ENCODE results near the gene AURKAIP1.
"Not testable (repeated sequence)": the region's sequence is repeated elsewhere in the genome, so short reads cannot be mapped to it uniquely, and the experiment has no call there.

The AURKAIP1 gene

DNA sequence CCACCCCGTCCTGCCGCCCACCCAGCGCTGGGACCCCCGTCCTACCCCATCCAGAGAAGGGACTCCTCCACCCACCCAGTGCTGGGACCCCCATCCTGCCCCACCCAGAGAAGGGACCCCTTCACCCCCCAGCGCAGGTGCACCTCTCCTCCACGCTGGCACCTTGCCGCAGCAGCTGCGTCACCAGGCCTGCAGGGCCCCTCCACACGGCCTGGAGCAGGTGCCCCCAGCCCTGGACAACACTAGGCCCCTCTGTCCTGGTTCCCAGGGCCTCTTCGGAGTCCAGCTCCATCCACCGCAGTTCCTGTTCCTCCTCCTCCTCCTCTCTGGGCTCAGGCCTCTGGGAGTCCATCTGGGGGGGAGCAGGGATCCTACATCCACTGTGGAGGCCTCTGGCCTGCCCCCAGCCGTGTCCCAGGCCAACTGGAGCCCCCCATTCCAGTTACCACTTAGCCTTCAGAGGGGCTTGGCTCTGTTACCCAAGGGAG is 45.7 kb upstream of the AURKAIP1 start:
- CTCF ChIA-PET, result interaction anchor here (0.6 to 2.2 kb wide), 6 partner anchors 9 to 153 kb away, joined by 3 to 9 read pairs (median 3); no protein-coding TSS in a partner anchor
- peaks cover 0 to 12% (median 5%) of the 10 kb centered on the region in 4 experiments for H3K4me1 ChIP-seq (ENCODE audit: control extremely low read depth in 1 of 4, control insufficient read depth in 4 of 4, insufficient read depth in 4 of 4, low read length in 3 of 4)
- peaks cover 0 to 17% (median 0%) of the 10 kb centered on the region in 5 experiments for H3K27me3 ChIP-seq (replicated peaks in 2 of 5; ENCODE audit: control insufficient read depth in 4 of 5, insufficient read depth in 5 of 5, low read length in 4 of 5)
- DNase-seq, result no peak
- POLR2A ChIA-PET, result interaction anchor here (1.7 kb wide), 1 partner anchor 13 kb away, joined by 4 read pairs; the partner anchor contains the start of gene MRPL20
- 90% methylated on average over 8 of the region's 12 CpGs for WGBS (ENCODE audit: insufficient coverage)
- peak overlapping the region in 1 of 7 experiments; percentile 10 for H3K4me3 ChIP-seq (ENCODE audit: control insufficient read depth in 1 of 7, extremely low read depth in 1 of 7, insufficient read depth in 4 of 7, low read depth in 2 of 7, low read length in 6 of 7)
- no peaks in the 10 kb centered on the region for H3K36me3 ChIP-seq (ENCODE audit: control insufficient read depth in 4 of 4, insufficient read depth in 4 of 4, low read length in 3 of 4)
- no peak overlapping the region for H3K27ac ChIP-seq (ENCODE audit: insufficient read depth in 1 of 2, low read depth in 1 of 2, low read length in 2 of 2, poor library complexity in 1 of 2, severe bottlenecking in 2 of 2)
- H3K9me3 ChIP-seq (ENCODE audit: control extremely low read depth in 1 of 5, control insufficient read depth in 4 of 5, insufficient read depth in 2 of 5, low read depth in 1 of 5, low read length in 4 of 5), result no peaks in the 10 kb centered on the region

DNA sequence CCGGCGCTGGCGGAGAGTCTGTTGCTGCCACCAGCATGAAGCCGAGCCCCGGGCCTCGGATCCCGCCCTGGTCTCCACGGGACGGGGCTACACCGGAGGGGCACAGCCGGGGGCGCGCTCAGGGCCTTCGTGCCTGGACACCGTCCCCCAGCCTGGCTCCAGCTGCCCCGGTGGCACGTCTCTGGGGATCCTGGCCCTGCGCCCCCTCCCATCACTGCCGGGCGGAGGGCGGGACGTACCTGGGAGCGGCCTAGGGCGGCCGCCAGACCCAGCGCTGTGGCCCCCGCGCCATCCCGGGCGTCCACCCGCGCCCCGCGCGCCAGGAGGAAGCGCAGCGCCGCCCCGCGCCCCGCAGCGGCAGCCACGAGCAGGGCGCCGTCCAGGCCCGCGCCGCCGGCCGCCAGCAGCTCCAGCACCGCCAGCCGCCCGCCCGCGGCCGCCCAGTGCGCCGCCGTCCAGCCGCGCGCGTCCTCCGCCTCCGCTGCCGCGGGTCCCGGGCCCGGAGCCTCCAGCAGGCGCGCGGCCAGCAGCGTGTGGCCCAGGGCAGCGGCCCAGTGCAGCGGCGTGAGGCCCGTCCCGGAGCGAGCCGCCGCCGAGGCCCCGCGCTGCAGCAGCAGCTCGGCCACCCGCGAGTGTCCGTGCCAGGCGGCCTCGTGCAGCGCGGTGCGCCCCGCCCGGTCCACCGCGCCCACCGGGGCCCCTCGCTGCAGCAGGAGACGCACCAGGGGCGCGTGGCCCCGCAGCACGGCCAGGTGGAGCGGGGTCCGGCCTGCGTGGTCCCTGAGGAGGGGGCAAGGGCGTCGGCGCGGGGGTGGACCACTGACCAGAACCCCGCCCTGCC is 45.0 kb upstream of the AURKAIP1 start:
- DNase-seq, result peak in 1 of 3 donors; percentile 48
- no peaks in the 10 kb centered on the region for H3K36me3 ChIP-seq (ENCODE audit: control insufficient read depth in 4 of 4, insufficient read depth in 4 of 4, low read length in 3 of 4)
- ChIA-PET POLR2A (interaction anchor here (1.7 kb wide), 1 partner anchor 13 kb away, joined by 4 read pairs; the partner anchor contains the start of gene MRPL20), CTCF (interaction anchor here (1.0 to 2.2 kb wide), 5 partner anchors 10 to 49 kb away, joined by 3 to 9 read pairs (median 3); no protein-coding TSS in a partner anchor)
- H3K4me1 ChIP-seq (ENCODE audit: control extremely low read depth in 1 of 4, control insufficient read depth in 4 of 4, insufficient read depth in 4 of 4, low read length in 3 of 4), result peaks cover 0 to 12% (median 5%) of the 10 kb centered on the region in 4 experiments
- no peak overlapping the region for H3K27ac ChIP-seq (ENCODE audit: insufficient read depth in 1 of 2, low read depth in 1 of 2, low read length in 2 of 2, poor library complexity in 1 of 2, severe bottlenecking in 2 of 2)
- H3K9me3 ChIP-seq (ENCODE audit: control extremely low read depth in 1 of 5, control insufficient read depth in 4 of 5, insufficient read depth in 2 of 5, low read depth in 1 of 5, low read length in 4 of 5), result no peaks in the 10 kb centered on the region
- WGBS (ENCODE audit: insufficient coverage), result 7% methylated on average over 94 of the region's 112 CpGs
- peak overlapping the region in 3 of 7 experiments; percentile 32 to 64 (median 59) for H3K4me3 ChIP-seq (ENCODE audit: control insufficient read depth in 1 of 7, extremely low read depth in 1 of 7, insufficient read depth in 4 of 7, low read depth in 2 of 7, low read length in 6 of 7)
- peaks cover 0 to 17% (median 0%) of the 10 kb centered on the region in 5 experiments for H3K27me3 ChIP-seq (replicated peaks in 2 of 5; ENCODE audit: control insufficient read depth in 4 of 5, insufficient read depth in 5 of 5, low read length in 4 of 5)

DNA sequence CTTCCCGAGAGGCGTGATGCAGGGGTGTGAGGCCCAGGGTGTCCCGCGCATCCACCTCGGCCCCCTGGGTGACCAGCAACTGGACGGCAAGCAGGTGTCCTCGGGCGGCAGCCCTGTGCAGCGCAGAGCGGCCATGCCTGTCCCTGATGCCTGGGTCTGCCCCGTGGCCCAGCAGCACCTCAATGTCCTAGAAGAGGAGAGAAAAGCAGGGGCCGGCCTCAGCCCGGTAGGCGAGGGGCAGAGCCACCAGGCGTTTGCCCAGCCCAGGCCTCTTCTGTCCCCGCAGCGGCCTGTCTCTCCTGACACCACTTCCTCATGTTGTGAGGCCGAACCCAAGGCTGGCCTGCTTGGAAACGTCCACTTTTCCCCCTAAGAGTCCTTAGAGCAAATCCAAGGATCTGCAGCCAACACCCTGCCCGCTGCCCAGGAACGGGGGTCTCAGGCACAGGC is 44.4 kb upstream of the AURKAIP1 start:
- Histone ChIP-seq H3K9me3 (ENCODE audit: control extremely low read depth in 1 of 5, control insufficient read depth in 4 of 5, insufficient read depth in 2 of 5, low read depth in 1 of 5, low read length in 4 of 5) (no peaks in the 10 kb centered on the region), H3K36me3 (ENCODE audit: control insufficient read depth in 4 of 4, insufficient read depth in 4 of 4, low read length in 3 of 4) (no peaks in the 10 kb centered on the region), H3K27me3 (replicated peaks in 2 of 5; ENCODE audit: control insufficient read depth in 4 of 5, insufficient read depth in 5 of 5, low read length in 4 of 5) (peaks cover 0 to 17% (median 0%) of the 10 kb centered on the region in 5 experiments), H3K4me3 (ENCODE audit: control insufficient read depth in 1 of 7, extremely low read depth in 1 of 7, insufficient read depth in 4 of 7, low read depth in 2 of 7, low read length in 6 of 7) (peak overlapping the region in 1 of 7 experiments; percentile 64), H3K4me1 (ENCODE audit: control extremely low read depth in 1 of 4, control insufficient read depth in 4 of 4, insufficient read depth in 4 of 4, low read length in 3 of 4) (peaks cover 0 to 12% (median 5%) of the 10 kb centered on the region in 4 experiments), H3K27ac (ENCODE audit: insufficient read depth in 1 of 2, low read depth in 1 of 2, low read length in 2 of 2, poor library complexity in 1 of 2, severe bottlenecking in 2 of 2) (no peak overlapping the region)
- DNase-seq, result no peak
- 91% methylated on average over 15 of the region's 21 CpGs for WGBS (ENCODE audit: insufficient coverage)
- ChIA-PET POLR2A (no interaction called here), CTCF (interaction anchor here (1.2 to 2.2 kb wide), 4 partner anchors 11 to 22 kb away, joined by 3 to 9 read pairs (median 6); partner anchors contain the start of gene MRPL20)

DNA sequence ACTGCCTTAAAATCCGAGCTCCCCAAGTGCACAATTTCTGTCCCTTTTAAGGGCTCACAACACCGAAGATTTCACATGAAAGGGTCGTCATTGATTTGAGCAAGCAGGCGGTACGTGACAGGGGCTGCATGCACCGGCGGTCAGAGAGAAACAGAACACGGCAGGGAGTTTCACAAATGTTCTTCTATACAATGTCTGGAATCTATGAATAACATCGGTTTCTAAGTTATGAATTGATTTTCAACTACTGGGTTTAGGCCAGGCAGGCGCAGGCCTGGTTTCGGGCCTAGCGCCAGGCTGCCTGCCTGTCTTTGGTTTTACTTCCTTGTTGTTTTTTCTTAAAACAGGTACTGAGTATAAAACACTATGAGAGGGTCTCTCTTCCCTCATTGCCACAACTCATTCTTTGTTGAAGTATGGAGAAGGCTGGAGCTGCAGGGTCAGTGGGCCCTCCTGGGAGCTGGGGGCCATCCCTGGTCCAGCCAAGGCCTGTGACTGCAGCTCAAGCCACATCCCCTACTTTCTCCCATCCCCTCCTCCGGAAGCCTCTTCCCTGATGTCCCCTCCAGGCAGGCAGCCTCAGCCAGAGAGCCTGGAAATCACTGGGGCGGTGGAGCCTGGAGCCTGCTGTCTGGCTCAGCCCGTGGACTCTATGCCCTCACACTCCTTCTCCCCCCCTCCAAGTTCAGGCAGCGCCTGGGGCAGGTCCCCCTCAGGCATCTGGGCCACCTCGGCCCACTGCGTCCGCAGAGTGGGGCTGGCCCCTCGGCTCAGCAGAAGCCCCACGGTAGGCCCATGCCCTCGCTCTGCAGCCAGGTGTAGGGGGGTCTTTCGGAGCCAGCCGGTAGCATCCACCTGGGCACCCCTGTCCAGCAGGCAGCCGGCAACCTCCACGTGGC is 43.7 kb upstream of the AURKAIP1 start:
- ChIA-PET CTCF (interaction anchor here (1.6 kb wide), 1 partner anchor 11 kb away, joined by 5 read pairs; the partner anchor contains the start of gene MRPL20), POLR2A (no interaction called here)
- Histone ChIP-seq H3K27me3 (replicated peaks in 2 of 5; ENCODE audit: control insufficient read depth in 4 of 5, insufficient read depth in 5 of 5, low read length in 4 of 5) (peaks cover 0 to 17% (median 0%) of the 10 kb centered on the region in 5 experiments), H3K4me3 (ENCODE audit: control insufficient read depth in 1 of 7, extremely low read depth in 1 of 7, insufficient read depth in 4 of 7, low read depth in 2 of 7, low read length in 6 of 7) (no peak overlapping the region), H3K27ac (ENCODE audit: insufficient read depth in 1 of 2, low read depth in 1 of 2, low read length in 2 of 2, poor library complexity in 1 of 2, severe bottlenecking in 2 of 2) (no peak overlapping the region), H3K9me3 (ENCODE audit: control extremely low read depth in 1 of 5, control insufficient read depth in 4 of 5, insufficient read depth in 2 of 5, low read depth in 1 of 5, low read length in 4 of 5) (no peaks in the 10 kb centered on the region), H3K36me3 (ENCODE audit: control insufficient read depth in 4 of 4, insufficient read depth in 4 of 4, low read length in 3 of 4) (no peaks in the 10 kb centered on the region), H3K4me1 (ENCODE audit: control extremely low read depth in 1 of 4, control insufficient read depth in 4 of 4, insufficient read depth in 4 of 4, low read length in 3 of 4) (peaks cover 0 to 12% (median 5%) of the 10 kb centered on the region in 4 experiments)
- whole genome bisulfite sequencing (ENCODE audit: insufficient coverage), result 98% methylated on average over 22 of the region's 26 CpGs
- no peak for DNase-seq

DNA sequence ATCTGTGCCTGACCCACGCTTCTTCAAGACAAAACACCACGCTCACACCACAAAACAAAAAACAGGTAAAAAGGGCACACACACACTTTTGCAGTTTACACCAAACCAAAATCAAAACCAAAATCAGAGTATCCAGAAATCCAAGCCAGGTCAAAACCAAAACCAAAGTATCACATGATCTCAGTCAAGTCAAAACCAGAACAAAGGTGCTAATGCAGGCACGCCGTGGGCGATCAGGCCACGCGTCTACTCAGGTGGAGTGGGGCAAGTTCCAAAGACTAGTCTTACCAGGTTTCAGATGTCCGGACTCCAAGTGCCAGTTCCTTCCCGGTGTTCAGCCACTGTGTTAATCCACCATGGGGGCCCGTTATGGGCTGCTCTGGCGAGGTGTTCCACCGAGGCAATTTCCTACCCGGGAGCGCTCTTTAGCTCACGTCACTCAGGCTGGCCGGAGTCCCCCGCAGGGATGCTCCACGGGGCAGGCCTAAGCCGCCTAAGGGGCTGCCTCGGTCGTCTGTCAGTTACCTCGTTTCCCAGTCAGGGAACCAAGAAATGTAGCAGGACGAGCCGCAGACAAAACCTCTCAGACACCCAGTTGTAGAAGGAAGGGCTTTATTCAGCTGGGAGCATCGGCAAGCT is 42.9 kb upstream of the AURKAIP1 start:
- Histone ChIP-seq H3K4me1 (ENCODE audit: control extremely low read depth in 1 of 4, control insufficient read depth in 4 of 4, insufficient read depth in 4 of 4, low read length in 3 of 4) (peaks cover 0 to 12% (median 5%) of the 10 kb centered on the region in 4 experiments), H3K27me3 (replicated peaks in 2 of 5; ENCODE audit: control insufficient read depth in 4 of 5, insufficient read depth in 5 of 5, low read length in 4 of 5) (peaks cover 0 to 17% (median 0%) of the 10 kb centered on the region in 5 experiments)
- DNase-seq; H3K27ac ChIP-seq (ENCODE audit: insufficient read depth in 1 of 2, low read depth in 1 of 2, low read length in 2 of 2, poor library complexity in 1 of 2, severe bottlenecking in 2 of 2); H3K9me3 ChIP-seq (ENCODE audit: control extremely low read depth in 1 of 5, control insufficient read depth in 4 of 5, insufficient read depth in 2 of 5, low read depth in 1 of 5, low read length in 4 of 5); H3K36me3 ChIP-seq (ENCODE audit: control insufficient read depth in 4 of 4, insufficient read depth in 4 of 4, low read length in 3 of 4); H3K4me3 ChIP-seq (ENCODE audit: control insufficient read depth in 1 of 7, extremely low read depth in 1 of 7, insufficient read depth in 4 of 7, low read depth in 2 of 7, low read length in 6 of 7); POLR2A ChIA-PET: not testable (repeated sequence)
- 95% methylated on average over 21 of the region's 25 CpGs for WGBS (ENCODE audit: insufficient coverage)
- CTCF ChIA-PET, result interaction anchor here (1.6 kb wide), 1 partner anchor 11 kb away, joined by 5 read pairs; the partner anchor contains the start of gene MRPL20

DNA sequence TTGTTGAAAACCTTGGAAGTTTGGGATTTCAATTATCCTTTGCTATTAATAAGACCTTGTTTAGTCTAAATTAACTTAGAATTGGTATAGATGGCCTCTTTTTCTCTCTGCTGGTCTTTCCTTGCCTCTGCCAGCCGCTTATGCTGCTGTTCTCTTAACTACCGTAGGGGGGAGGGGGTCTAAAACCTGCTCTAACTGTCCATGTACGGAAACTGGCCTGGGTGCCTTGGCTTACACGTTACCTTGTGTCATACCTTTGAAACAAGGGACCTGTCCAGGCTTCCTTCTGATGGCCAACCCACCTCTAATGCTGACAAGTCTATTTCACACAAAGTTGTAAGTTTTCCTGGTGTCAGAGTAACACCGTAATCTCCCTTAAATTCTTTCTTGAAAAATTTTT is 42.4 kb upstream of the AURKAIP1 start:
- POLR2A ChIA-PET; H3K27ac ChIP-seq (ENCODE audit: insufficient read depth in 1 of 2, low read depth in 1 of 2, low read length in 2 of 2, poor library complexity in 1 of 2, severe bottlenecking in 2 of 2): not testable (repeated sequence)
- WGBS (ENCODE audit: insufficient coverage), result 81% methylated on average over 3 of the region's 5 CpGs

More for the DNA sequence above, 42.4 kb upstream of the AURKAIP1 start:
- H3K4me1 ChIP-seq (ENCODE audit: control extremely low read depth in 1 of 4, control insufficient read depth in 4 of 4, insufficient read depth in 4 of 4, low read length in 3 of 4), result peaks cover 0 to 12% (median 4%) of the 10 kb centered on the region in 4 experiments
- not testable (repeated sequence) for H3K9me3 ChIP-seq (ENCODE audit: control extremely low read depth in 1 of 5, control insufficient read depth in 4 of 5, insufficient read depth in 2 of 5, low read depth in 1 of 5, low read length in 4 of 5); H3K36me3 ChIP-seq (ENCODE audit: control insufficient read depth in 4 of 4, insufficient read depth in 4 of 4, low read length in 3 of 4); DNase-seq; H3K4me3 ChIP-seq (ENCODE audit: control insufficient read depth in 1 of 7, extremely low read depth in 1 of 7, insufficient read depth in 4 of 7, low read depth in 2 of 7, low read length in 6 of 7)
- CTCF ChIA-PET, result interaction anchor here (1.6 kb wide), 1 partner anchor 10 kb away, joined by 5 read pairs; the partner anchor contains the start of gene MRPL20
- peaks cover 0 to 14% (median 0%) of the 10 kb centered on the region in 5 experiments for H3K27me3 ChIP-seq (replicated peaks in 2 of 5; ENCODE audit: control insufficient read depth in 4 of 5, insufficient read depth in 5 of 5, low read length in 4 of 5)

Measured in common myeloid progenitor, CD34-positive (primary cell).